ENCODE results near the gene CLMP.

GRCh38 chr11:123213307-123213771 is 18.3 kb upstream of the CLMP start:
- TF ChIP-seq POLR2A (IDR thresholded peaks at IDR 0.05; ENCODE audit: low read length) (no peak), GATA1 (IDR thresholded peaks at IDR 0.05; ENCODE audit: low read depth, low read length) (no peak)
